OCI-LY1 (cell line): ENCODE measurements around the gene CERS6.

Experiments
- EZH2 ChIP-seq: fragments of 200-600 bp; sonication (generic), shearing (Covaris generic); IDR thresholded peaks from 2 replicates; pipeline ENCODE4 v1.8.0; 2017; ENCODE audit warnings: borderline replicate concordance, mixed run types, mild to moderate bottlenecking, antibody characterized with exemption, low read length, moderate library complexity, mixed read lengths
- TF ChIP-seq, protein P1 (sequence below): fragments of 200-600 bp; sonication (generic), shearing (Covaris generic); IDR thresholded peaks from 2 replicates; pipeline ENCODE4 v1.5.1; 2017; ENCODE audit warnings: mild to moderate bottlenecking, antibody characterized with exemption, low read length, moderate library complexity, mixed read lengths

DNA sequence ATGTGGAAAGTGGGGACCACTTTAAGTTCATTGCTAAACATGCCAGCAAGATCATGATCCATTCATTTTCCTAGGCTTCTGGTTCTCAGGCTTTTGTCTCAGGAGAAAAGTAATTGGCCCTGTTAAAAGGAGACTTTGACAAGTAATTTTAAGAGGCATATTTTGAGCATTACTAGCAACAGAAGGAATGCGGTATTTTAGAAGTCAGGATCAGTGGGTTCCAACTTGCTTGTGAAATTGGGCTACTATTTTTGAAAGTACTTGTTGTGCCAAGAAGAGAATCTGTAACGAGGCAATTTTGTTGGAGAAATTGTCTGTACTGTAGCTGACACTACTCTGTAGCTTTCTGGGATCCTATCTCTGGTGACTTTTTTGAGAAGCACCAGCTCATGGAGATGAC, 59.4 kb downstream of the CERS6 start:
- TF ChIP-seq, protein P1, sequence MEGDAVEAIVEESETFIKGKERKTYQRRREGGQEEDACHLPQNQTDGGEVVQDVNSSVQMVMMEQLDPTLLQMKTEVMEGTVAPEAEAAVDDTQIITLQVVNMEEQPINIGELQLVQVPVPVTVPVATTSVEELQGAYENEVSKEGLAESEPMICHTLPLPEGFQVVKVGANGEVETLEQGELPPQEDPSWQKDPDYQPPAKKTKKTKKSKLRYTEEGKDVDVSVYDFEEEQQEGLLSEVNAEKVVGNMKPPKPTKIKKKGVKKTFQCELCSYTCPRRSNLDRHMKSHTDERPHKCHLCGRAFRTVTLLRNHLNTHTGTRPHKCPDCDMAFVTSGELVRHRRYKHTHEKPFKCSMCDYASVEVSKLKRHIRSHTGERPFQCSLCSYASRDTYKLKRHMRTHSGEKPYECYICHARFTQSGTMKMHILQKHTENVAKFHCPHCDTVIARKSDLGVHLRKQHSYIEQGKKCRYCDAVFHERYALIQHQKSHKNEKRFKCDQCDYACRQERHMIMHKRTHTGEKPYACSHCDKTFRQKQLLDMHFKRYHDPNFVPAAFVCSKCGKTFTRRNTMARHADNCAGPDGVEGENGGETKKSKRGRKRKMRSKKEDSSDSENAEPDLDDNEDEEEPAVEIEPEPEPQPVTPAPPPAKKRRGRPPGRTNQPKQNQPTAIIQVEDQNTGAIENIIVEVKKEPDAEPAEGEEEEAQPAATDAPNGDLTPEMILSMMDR, result no peak
- no peak for TF ChIP-seq EZH2
